ENCODE data around the gene AHNAK. TPM values are rescaled to one million over a fixed set of nuclear protein-coding genes. Genes with fewer than 3 reads are reported as not detected.

Gene AHNAK
- total RNA-seq, 4 donors from 2014 or later, result 874 to 1,336 (median 1,047) TPM

GRCh38 chr11:62487136-62487535 is 59.5 kb downstream of the AHNAK start:
- ATAC-seq (ENCODE audit: low FRiP score) (no peak), DNase-seq (ENCODE audit: low spot score) (no peak)
- TF ChIP-seq CTCF (IDR thresholded peaks at IDR 0.05), result no peak

- ATAC-seq (ENCODE audit: low FRiP score), result no peak
- no peak for DNase-seq (ENCODE audit: low spot score)
- TF ChIP-seq CTCF (IDR thresholded peaks at IDR 0.05), result no peak
Observed at GRCh38 chr11:62484352-62484751, 62.3 kb downstream of the AHNAK start.

- ATAC-seq (ENCODE audit: low FRiP score), result no peak
- DNase-seq (ENCODE audit: low spot score), result no peak
- TF ChIP-seq CTCF (IDR thresholded peaks at IDR 0.05), result no peak
Observed at GRCh38 chr11:62482753-62483152, 63.9 kb downstream of the AHNAK start.

- DNase-seq (ENCODE audit: low spot score), result no peak
- no peak for TF ChIP-seq CTCF (IDR thresholded peaks at IDR 0.05)
- peak; percentile 35 for ATAC-seq (ENCODE audit: low FRiP score)
Observed at GRCh38 chr11:62479631-62480201, 66.9 kb downstream of the AHNAK start.

- ATAC-seq (ENCODE audit: low FRiP score), result no peak
- no peak for TF ChIP-seq CTCF (IDR thresholded peaks at IDR 0.05)
- DNase-seq (ENCODE audit: low spot score), result no peak
Observed at GRCh38 chr11:62477927-62478326, 68.7 kb downstream of the AHNAK start.

- TF ChIP-seq CTCF (IDR thresholded peaks at IDR 0.05), result no peak
- DNase-seq (ENCODE audit: low spot score) (no peak), ATAC-seq (ENCODE audit: low FRiP score) (peak; percentile 71)
Observed at GRCh38 chr11:62472063-62472884, 74.3 kb downstream of the AHNAK start.

GRCh38 chr11:62471603-62472002 is 75.0 kb downstream of the AHNAK start:
- ATAC-seq (ENCODE audit: low FRiP score) (no peak), DNase-seq (ENCODE audit: low spot score) (no peak)
- no peak for TF ChIP-seq CTCF (IDR thresholded peaks at IDR 0.05)

Measured in omental fat pad (tissue), 4 donors.